H7 (cell line): Measurements from ENCODE around the gene GALNS. TPM values are rescaled to one million over a fixed set of nuclear protein-coding genes. Genes with fewer than 3 reads are reported as not detected.

Experiments used
- DNase-seq: peaks from one replicate; pipeline ENCODE4 v3.0.0; 2012
- H3K27me3 ChIP-seq: 2 replicates; pipeline ENCODE4 v1.6.0; 2011; ENCODE audit warnings: mild to moderate bottlenecking, low read length; ENCODE audit not compliant: control insufficient read depth, insufficient read depth
- H3K36me3 ChIP-seq: replicated peaks from 2 replicates; pipeline ENCODE4 v1.5.1; 2011; ENCODE audit warnings: low read length; ENCODE audit not compliant: control insufficient read depth, insufficient read depth
- H3K4me3 ChIP-seq: 2 replicates; pipeline ENCODE4 v1.5.1; 2011; ENCODE audit warnings: low read depth, mild to moderate bottlenecking, control low read depth, low read length, moderate library complexity; ENCODE audit not compliant: insufficient read depth
- total RNA-seq: library from RNA; depleted of rRNA; stranded (reverse); fragments of >200 nt; shearing (Covaris generic); gene quantifications from 2 replicates; pipeline ENCODE4 v1.2.3, GENCODE V29; 2014

GALNS gene
- total RNA-seq, 1 experiment from 2014 or later, result 6.7 TPM

DNA sequence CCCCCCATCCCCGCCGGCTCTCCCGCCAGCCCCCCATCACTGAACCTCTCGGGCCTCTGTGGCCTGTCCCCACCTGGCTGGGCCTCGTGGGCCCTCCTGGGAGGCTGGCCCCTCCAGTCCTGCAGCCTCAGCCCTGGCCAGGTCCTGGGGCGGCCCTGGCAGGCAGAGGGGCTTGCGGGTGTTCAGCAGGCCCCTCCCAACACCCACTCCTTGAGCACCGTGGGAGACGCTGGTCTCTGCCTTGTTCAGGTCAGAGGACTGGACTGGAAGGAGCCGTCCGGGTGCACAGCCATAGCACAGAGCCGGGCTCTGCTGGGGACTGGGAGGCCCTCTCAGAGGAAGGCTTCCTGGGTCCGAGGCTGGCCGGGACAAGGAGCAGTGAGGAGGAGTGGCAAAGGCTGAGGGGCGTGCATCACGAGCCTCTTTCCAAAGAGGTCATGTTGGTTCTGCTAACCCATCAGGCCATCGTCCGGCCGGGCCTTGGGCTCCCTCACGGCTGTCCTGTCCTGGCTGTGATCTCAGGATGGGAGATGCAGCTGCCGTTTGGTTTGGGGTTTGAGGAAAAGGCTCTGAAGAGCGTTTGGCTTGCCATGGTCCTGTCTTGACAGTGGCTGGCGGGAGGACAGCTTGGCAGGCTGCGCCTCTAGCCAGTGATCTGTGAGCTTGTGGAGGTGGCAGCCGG is 16.0 kb upstream of the GALNS start:
- Histone ChIP-seq H3K36me3 (no peaks in the 10 kb centered on the region), H3K27me3 (no peaks in the 10 kb centered on the region), H3K4me3 (no peak overlapping the region)
- no peak for DNase-seq

DNA sequence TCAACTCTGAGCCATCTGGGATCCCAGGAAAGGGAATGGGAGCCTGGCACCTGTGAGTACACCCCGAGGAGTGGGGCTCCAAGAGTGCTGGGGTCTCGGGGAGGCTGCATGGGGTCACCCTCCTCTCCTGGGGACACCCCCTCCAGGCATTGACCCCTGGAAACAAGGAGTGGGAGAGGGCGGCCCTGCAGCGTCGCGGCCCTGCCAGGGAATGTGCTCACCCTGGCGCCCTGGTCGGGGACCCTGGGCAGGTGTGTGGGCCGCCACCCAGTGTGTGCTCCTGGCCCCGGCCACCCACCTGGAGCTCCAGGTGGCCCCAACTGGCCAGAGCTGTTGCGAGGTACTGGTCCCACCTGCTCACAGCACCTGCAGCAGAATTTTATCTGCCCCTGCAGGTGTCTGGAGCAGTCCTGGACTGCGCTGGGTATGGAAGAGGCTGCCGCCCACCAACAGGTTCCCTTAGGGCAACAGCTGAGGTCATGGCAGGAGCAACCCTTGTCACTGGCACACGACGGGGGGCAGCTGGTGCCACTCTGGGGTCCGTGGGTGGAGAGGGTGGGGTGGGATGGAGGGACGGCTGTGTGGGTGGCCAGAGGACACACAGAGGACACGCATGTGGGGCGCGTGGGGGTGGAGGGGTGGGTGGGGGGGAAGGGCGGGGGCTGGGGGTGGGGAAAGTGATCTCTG is 15.1 kb upstream of the GALNS start:
- H3K4me3 ChIP-seq, result no peak overlapping the region
- DNase-seq, result no peak
- H3K27me3 ChIP-seq, result no peaks in the 10 kb centered on the region
- no peaks in the 10 kb centered on the region for H3K36me3 ChIP-seq

- H3K36me3 ChIP-seq, result no peaks in the 10 kb centered on the region
- no peaks in the 10 kb centered on the region for H3K27me3 ChIP-seq
- DNase-seq, result no peak
- no peak overlapping the region for H3K4me3 ChIP-seq
Observed at GRCh38 chr16:88871349-88871702, 14.6 kb upstream of the GALNS start.

- H3K4me3 ChIP-seq, result no peak overlapping the region
- H3K36me3 ChIP-seq, result no peaks in the 10 kb centered on the region
- no peak for DNase-seq
- no peaks in the 10 kb centered on the region for H3K27me3 ChIP-seq
Observed at GRCh38 chr16:88870608-88871348, 14.0 kb upstream of the GALNS start.

DNA sequence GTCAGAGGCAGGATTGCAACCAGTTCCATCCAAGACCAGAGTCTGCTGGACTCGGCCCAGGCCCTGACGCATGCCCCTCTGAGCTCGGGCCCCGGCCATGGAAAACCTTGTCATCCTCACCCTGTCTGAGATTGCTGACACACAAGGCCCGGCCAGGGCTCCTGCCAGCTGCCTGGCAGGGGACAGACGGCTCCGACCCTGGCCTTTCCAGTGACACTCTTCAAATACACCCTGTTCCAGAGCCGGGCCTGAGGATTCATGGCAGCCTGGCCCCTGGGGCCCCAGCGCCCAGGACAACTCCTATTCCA is 12.9 kb upstream of the GALNS start:
- Histone ChIP-seq H3K4me3 (no peak overlapping the region), H3K36me3 (no peaks in the 10 kb centered on the region), H3K27me3 (no peaks in the 10 kb centered on the region)
- DNase-seq, result no peak

GRCh38 chr16:88868974-88869672 is 12.4 kb upstream of the GALNS start:
- DNase-seq, result no peak
- Histone ChIP-seq H3K36me3 (no peaks in the 10 kb centered on the region), H3K4me3 (no peak overlapping the region), H3K27me3 (no peaks in the 10 kb centered on the region)

GRCh38 chr16:88867581-88868246 is 11.0 kb upstream of the GALNS start:
- no peaks in the 10 kb centered on the region for H3K36me3 ChIP-seq
- no peaks in the 10 kb centered on the region for H3K27me3 ChIP-seq
- DNase-seq, result no peak
- no peak overlapping the region for H3K4me3 ChIP-seq

DNA sequence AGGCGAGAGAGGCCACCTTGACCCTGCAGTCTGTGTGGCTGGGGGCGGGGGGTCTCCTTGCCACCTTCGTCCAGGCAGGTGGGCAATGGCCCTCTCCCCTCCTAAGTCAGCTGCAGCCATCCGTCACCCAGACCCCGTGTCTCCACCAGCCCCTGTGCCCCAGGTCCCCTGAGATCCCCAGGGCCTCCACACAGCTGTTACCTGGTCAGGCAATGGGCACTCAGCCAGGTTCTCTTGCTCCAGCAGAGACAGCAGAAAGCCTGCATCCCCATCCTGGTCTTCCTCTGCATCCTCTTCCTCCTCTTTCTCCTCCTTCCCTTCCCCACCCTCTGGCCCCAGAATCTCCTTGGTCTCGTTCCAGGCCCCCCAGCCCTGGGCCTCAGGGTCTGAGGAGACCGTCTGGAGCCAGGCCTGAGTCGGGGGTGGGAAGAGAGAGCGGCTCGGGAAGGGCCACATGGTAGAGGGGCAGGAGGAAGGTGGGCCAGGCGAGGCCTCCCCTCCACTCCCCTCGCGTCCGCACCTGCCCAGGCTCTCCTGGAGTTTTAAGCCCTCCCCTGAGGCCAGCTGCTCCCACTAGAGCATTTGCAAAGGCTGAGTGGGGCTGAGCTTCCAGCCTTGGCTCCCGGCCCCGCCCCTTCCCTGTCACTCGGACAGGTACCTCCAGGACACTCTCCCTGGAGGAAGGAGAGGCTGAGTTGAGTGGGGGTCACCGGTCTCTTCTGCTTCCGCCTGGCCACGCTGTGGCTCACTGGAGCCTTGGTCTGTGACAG is 9.6 kb upstream of the GALNS start, which contains the start of gene PABPN1L:
TSS of gene PABPN1L (minus strand) at position 510 of the 770 bp plus-strand sequence. CDS start at position 456, 54 bp downstream.
- Histone ChIP-seq H3K4me3 (no peak within 1 kb of the TSS), H3K27me3 (no peaks in the 10 kb centered on the region), H3K36me3 (peaks cover 1% of the 10 kb centered on the region; the same call in 1 of the 2 replicates)
- DNase-seq, result no peak

- DNase-seq, result no peak
- Histone ChIP-seq H3K36me3 (peaks cover 1% of the 10 kb centered on the region; the same call in 1 of the 2 replicates), H3K4me3 (no peak overlapping the region), H3K27me3 (no peaks in the 10 kb centered on the region)
Observed at GRCh38 chr16:88865742-88866141, 9.0 kb upstream of the GALNS start.

GRCh38 chr16:88865310-88865709 is 8.6 kb upstream of the GALNS start:
- DNase-seq, result no peak
- H3K27me3 ChIP-seq, result no peaks in the 10 kb centered on the region
- H3K4me3 ChIP-seq, result no peak overlapping the region
- peaks cover 3% of the 10 kb centered on the region for H3K36me3 ChIP-seq

DNA sequence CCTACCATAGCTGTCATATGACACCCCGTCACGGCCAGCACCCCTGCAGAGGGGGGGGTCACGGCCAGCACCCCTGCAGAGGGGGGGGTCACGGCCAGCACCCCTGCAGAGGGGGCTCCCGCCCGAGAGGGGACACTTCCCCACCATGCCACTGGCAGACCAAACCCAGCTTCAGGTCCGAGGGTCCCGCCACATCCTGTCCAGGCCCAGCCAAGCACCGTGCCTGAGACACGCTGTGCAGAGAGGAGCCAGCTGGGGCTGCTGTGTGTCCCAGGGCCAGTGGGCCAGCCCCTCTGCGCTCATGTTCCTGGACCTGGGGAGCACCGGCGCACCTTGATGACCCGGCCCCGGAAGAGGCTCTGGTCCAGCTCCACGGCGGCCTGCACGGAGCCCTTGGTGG is 7.8 kb upstream of the GALNS start:
- H3K4me3 ChIP-seq, result no peak overlapping the region
- no peak for DNase-seq
- H3K36me3 ChIP-seq, result peaks cover 7% of the 10 kb centered on the region
- H3K27me3 ChIP-seq, result no peaks in the 10 kb centered on the region

GRCh38 chr16:88864099-88864498 is 7.4 kb upstream of the GALNS start:
- DNase-seq, result no peak
- Histone ChIP-seq H3K27me3 (no peaks in the 10 kb centered on the region), H3K36me3 (peaks cover 10% of the 10 kb centered on the region), H3K4me3 (no peak overlapping the region)

- peaks cover 12% of the 10 kb centered on the region for H3K36me3 ChIP-seq
- no peak overlapping the region for H3K4me3 ChIP-seq
- no peaks in the 10 kb centered on the region for H3K27me3 ChIP-seq
- DNase-seq, result no peak
Observed at GRCh38 chr16:88863426-88863825, 6.7 kb upstream of the GALNS start.

DNA sequence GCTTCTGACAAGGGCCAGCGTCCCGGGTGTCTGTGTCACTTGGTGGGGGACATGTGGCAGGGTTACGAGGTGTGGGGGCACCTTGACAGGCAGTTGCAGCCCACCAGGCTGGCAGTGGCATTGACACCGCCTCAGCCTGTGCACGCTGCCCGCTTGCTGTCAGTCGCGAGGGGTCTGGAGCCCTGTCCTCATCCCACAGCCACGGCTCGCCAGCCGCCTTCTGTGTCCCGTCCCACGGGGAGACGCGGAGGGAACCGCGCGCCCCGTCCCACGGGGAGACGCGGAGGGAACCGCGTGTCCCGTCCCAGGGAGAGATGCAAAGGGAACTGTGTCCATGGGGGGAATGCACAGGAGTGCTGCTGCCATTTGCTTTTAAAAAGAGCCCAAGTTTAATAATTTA is 6.2 kb upstream of the GALNS start:
- DNase-seq, result no peak
- H3K36me3 ChIP-seq, result peaks cover 12% of the 10 kb centered on the region
- H3K4me3 ChIP-seq, result no peak overlapping the region
- H3K27me3 ChIP-seq, result no peaks in the 10 kb centered on the region
